Measurements from ENCODE around the gene GLT8D2.

The GLT8D2 gene

GRCh38 chr12:104049903-104050356, at the start of gene GLT8D2:
TSS of gene GLT8D2 (minus strand) at chr12:104050187. CDS start at chr12:104019648, 30,539 bp downstream.
- no peak for DNase-seq

DNA sequence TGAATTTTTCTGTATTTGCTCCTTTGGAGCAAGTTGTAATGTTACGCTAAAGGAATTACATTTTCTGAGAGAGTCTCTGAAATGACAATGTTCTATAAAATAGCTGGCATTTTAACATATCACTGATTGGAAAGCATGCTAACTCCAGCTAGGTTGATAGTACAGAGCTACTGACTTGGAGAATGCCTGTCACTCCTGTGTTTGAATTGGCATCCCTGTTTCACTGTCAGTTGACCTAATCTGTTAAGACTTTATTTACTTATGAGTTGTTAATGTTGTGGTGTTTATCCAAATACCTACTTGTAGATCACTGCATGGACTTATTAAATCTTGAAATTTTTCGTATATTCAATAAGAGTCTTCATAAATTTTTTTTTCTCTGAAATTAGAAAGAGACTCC, 48.0 kb upstream of the GLT8D2 start:
- DNase-seq = no peak

DNA sequence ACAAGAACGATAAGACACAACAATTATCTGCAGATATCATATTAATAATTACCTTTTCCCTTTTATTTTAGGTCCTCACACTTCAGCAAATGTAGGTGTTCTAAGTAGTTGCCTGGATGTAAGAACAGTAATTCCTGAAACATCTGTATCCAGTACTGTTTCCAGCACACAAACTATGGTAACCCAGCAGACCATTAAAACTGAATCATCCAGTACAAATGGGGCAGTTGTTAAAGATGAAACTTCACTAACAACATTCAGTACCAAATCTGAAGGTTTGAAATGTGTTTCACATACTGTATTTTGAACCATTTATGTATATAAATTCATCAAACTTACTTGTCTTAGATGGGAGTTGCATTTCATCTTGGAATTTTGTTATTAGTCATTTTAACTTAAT, 45.3 kb upstream of the GLT8D2 start:
- no peak for DNase-seq

- no peak for DNase-seq
Measured at GRCh38 chr12:104094284-104094683, 44.3 kb upstream of the GLT8D2 start.

- DNase-seq = no peak
Measured at GRCh38 chr12:104091136-104091535, 41.1 kb upstream of the GLT8D2 start.

DNA sequence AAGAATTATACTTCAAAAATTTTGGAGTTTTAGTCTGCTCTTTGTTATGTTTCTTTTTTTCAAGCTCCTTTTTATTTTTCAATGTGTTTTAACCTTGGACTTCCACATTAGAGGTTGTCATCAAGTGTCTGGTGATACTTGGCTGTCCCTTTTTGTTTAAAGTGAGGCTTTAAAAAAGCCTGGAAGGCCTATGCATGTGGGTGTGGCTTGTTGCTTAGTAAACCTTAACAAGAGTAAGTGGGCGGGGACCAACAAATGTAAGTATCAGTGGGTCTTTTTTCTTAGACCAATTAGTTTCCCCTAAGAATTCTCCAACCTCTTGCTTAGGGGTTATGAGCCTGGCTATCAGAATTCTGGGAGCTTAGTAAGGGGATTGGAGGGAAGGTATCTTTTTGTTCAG, 40.7 kb upstream of the GLT8D2 start:
- DNase-seq = no peak

GRCh38 chr12:104083769-104084475, 33.9 kb upstream of the GLT8D2 start:
- DNase-seq = no peak

- DNase-seq = no peak
Measured at GRCh38 chr12:104080764-104081163, 30.8 kb upstream of the GLT8D2 start.

DNA sequence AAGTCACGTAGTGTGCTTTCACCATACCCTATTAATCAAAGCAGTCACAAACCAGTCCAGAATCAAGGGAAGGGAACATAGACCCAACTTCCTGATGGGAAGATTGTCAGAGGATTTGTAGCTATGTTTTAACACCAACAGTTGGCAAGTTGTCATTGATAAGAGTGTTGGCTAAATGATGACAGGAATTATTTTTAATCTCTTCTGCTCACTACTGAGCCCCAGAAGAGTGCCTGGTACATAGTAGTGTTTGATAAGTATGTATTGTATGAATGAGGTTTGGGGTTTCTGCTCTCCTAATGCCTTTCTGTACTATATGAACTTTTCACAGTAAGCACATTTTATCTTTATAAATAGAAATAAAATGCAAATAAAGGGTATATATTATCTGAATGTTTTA, 29.0 kb upstream of the GLT8D2 start:
- no peak for DNase-seq

DNA sequence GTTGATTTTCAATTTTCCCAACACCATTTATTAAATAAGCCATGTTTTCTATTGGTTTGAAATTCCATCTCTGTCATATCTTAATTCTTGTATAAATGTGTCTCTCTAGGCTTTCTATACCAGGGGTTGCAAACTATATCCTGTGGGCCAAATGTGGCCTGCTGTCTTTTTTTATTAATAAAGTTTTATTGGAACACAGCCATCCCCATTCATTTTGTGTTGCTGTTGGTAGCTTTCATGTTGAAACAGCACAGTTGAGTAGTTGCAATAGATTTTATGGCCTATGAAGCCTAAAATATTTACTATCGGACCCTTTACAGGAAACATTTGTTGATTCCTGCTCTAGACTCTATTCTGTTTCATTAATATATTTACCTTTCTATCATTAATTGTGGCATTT, 23.7 kb upstream of the GLT8D2 start:
- DNase-seq = no peak

DNA sequence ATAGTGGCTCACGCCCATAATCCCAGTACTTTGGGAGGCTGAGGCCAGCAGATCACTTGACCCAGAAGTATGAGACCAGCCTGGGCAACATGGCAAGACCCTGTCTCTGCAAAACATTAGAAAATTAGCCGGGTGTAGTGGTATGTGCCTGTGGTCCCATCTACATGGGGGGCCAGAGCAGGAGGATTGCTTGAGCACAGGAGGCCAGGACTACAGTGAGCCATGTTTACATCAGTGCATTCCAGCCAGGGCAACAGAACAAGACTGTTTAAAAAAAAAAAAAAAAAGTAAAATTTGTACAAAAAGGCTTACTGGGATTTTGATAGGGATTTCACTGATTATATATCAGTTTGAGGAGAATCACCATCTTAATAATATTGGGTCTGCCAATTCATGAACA, 22.1 kb upstream of the GLT8D2 start:
- no peak for DNase-seq

DNA sequence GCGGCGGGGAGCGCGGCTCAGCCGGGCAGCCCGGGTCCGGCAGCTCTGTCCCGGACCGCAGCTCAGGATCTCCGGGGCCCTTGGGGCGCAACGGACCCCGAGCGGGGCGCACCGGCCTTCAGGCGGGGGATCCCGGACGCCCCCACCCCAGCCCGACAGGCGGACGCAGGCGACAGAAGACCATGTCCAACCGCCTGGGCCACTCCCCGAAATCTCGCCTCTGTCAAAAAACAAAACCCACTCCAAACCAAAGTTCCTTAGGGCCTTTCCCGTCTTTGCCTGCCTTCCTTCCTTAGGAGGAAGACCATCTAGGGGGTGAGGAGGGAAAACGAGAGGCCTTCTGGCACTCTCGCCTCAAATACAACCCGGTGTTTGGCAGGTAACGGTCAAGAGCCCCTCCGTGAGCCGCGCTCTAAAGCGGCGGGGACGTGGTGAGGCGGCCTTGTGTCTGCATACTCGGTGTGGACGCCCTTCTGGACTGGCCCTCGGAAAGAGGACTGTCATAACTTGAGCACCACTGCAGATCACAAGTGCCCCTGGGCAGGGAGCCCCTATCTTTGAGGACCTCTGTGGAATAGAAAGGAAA, 14.9 kb upstream of the GLT8D2 start:
- DNase-seq = no peak

- peak; percentile 20 for DNase-seq
Measured at GRCh38 chr12:104064031-104064841, 14.2 kb upstream of the GLT8D2 start, which contains the start of gene HCFC2. TSS of gene HCFC2 (plus strand) at chr12:104064531. CDS start at chr12:104064561, 30 bp downstream.

GRCh38 chr12:104063712-104064030, 13.7 kb upstream of the GLT8D2 start:
- no peak for DNase-seq

DNA sequence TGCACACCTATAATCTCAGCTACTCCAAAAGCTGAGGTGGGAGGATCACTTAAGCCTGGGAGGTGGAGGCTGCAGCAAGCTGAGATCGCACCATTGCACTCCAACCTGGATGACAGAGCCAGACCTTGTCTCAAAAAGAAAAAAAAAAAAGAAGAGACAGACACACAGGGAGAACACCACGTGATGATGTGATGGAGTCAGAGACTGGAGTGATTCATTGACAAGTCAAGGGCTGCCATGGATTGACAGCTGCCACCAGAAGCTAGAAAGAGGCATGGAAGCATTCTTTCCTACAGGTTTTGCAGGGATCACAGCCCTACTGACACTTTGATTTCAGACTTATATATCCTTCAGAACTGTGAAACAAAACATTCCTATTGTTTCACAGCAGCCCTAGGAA, 10.8 kb upstream of the GLT8D2 start:
- DNase-seq = no peak

DNA sequence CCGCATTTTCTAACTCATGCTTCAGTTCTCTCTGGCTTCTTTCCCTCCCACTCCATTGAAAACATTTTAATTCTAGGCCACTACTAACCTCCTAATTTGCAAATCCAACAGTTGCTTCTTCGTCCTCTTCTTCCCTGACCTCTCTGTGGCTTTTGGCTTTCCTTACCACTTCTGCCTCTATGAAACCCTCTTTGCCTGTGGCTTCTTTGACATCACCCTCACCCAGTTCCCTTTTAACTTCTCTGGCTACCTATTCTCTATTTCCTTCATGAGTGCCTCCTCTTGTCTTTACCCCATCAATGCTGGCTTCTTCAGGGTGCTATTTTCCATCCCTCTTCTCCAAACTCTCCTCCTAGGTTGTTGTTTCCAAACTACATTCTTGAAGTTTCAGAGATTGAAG, 10.0 kb upstream of the GLT8D2 start:
- DNase-seq = no peak

- DNase-seq = no peak
Measured at GRCh38 chr12:104058802-104059201, 8.8 kb upstream of the GLT8D2 start.

- DNase-seq = no peak
Measured at GRCh38 chr12:104057771-104058197, 7.8 kb upstream of the GLT8D2 start.

DNA sequence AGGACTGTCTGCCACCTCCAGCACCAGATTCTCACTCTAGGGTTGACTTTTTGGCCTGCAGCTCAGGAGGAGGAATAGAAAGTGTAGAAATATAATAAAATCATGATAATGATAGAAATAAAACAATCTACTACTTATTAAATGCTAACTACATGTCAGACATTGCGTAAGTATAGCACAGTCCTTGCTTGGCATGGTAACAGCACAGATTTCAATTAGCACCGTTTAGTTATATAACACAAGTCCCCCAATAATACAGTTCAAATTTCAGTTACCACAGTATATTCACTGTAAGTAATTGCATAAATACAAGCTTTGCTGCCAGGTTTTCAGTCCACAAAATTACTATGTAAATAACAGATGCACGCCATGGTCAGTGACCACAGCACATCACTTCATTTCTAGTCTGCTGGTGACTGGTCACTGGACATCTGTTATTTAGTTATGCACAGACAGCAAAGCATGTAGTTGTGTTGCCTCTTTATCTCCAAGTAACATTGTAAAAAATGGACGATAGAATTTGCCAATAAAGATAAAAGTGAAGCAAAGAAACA, 6.5 kb upstream of the GLT8D2 start:
- no peak for DNase-seq

GRCh38 chr12:104055686-104056388, 5.8 kb upstream of the GLT8D2 start:
- no peak for DNase-seq

DNA sequence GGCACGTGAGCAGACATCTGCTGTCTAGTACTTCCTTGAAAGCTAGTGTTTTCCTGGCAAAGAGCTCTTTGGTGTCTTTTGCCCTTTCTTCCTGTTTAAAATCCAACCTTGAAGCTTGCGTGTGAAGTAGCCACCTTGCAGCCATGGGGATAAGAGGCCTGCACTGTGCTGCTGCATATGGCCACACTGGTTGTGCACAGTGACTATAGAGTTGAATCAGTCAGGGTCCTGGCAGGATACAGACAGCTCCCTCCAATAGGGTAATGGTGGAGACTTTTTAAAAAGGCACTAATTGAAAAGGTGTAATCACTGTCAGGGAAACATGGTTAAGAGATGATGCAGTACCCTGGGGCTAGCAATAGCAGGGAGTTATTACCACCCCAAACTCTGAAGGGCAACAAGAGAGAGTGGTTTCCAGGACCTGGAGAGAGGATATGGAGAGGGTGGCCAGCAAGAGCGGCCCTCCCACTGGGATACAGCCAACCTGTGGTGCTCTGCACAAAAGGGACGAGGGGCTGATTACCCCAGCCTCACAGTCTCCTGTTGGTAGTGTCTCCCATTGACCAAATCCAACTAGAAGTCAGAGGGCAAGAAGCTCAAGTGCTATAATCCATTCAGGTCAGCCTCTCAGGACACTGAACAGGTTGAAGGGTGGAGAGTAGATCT, 4.8 kb upstream of the GLT8D2 start:
- DNase-seq = no peak

DNA sequence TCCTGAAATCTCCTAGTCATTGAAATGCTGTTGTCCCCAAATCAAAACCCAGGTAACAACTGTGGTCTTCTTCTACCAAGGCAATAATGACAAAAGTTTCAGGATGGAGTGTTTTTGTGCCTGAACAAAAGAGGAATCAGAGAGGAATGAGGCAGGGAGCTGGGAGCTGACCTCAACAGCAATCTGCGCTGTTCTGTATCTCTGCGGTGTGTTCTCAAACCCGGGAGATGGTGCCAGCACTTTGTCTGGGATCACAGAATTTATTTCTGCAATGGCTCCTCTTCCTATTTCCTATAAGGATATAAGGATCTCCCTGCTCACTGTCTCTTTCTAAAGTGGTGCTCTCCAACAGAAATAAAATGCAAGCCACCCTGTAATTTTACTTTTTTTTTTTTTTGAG, 449 bp upstream of the GLT8D2 start:
- DNase-seq = no peak

Data from NCI-H1436 treated with DMSO at 0.1 percent for 48 hours (cell line).